H1 (cell line): ENCODE results near the gene NAA20. TPM values are rescaled to one million over a fixed set of nuclear protein-coding genes. Genes with fewer than 3 reads are reported as not detected.

Experiments
- CTCF ChIA-PET: fragments of 300-600 bp; sonication (Branson Sonifier 250); formaldehyde crosslinking; loops from one replicate; lab custom pipeline; 2021; ENCODE audit not compliant: partially characterized antibody; lab: Charles Lee
- POLR2A ChIA-PET: fragments of 300-600 bp; sonication (Branson Sonifier 250); formaldehyde crosslinking; loops from one replicate; lab custom pipeline; 2021; ENCODE audit warnings: inconsistent platforms; ENCODE audit not compliant: partially characterized antibody; lab: Charles Lee
- DNase-seq, 2 experiments: peaks; one replicate each; pipeline versions ENCODE4 v3.0.0 to v3.0.0-alpha.2; 2010 to 2022; ENCODE audit warnings: low spot score in 2 of 2, low read depth in 1 of 2, mixed read lengths in 1 of 2
- FAIRE-seq: peaks from 2 replicates; lab custom pipeline; 2011; peaks lifted over from hg19 to GRCh38; lab: Jason Lieb, UNC
- H2AFZ ChIP-seq: 2 replicates; pipeline ENCODE4 v1.8.1; 2012; ENCODE audit warnings: low read length, inconsistent platforms
- H2AK5ac ChIP-seq: 2 replicates; pipeline ENCODE4 v1.6.1; 2013; ENCODE audit warnings: low read depth, low read length
- H2BK120ac ChIP-seq: replicated peaks from 2 replicates; pipeline ENCODE3; 2013; ENCODE audit warnings: low read depth, low read length, inconsistent platforms
- H2BK12ac ChIP-seq: 2 replicates; pipeline ENCODE4 v1.6.1; 2013; ENCODE audit warnings: low read depth, low read length
- H2BK15ac ChIP-seq: 2 replicates; pipeline ENCODE4 v1.6.1; 2013; ENCODE audit warnings: low read length
- H2BK20ac ChIP-seq: 2 replicates; pipeline ENCODE4 v1.6.1; 2013; ENCODE audit warnings: low read length
- H2BK5ac ChIP-seq: 2 replicates; pipeline ENCODE4 v1.6.1; 2013; ENCODE audit warnings: low read depth, low read length
- H3K14ac ChIP-seq: 2 replicates; pipeline ENCODE4 v1.6.1; 2013; ENCODE audit warnings: inconsistent platforms; ENCODE audit not compliant: insufficient read length
- H3K18ac ChIP-seq: 2 replicates; pipeline ENCODE4 v1.6.1; 2013; ENCODE audit warnings: low read length; ENCODE audit errors: extremely low read depth
- H3K23ac ChIP-seq: 2 replicates; pipeline ENCODE4 v1.6.1; 2013; ENCODE audit warnings: inconsistent platforms; ENCODE audit not compliant: insufficient read length
- H3K23me2 ChIP-seq: 2 replicates; pipeline ENCODE4 v1.6.1; 2013; ENCODE audit warnings: low read depth, low read length
- H3K27ac ChIP-seq: 2 replicates; pipeline ENCODE4 v1.6.1; 2011; ENCODE audit warnings: low read depth, low read length, inconsistent platforms
- H3K27me3 ChIP-seq, 4 experiments: replicated peaks in 1 of 4; 1 replicate in 1 of 4; 2 replicates in 3 of 4; pipeline versions ENCODE4 v1.6.1 to v1.8.1; 2011 to 2013; ENCODE audit warnings: low read length in 3 of 4, mild to moderate bottlenecking in 3 of 4, inconsistent platforms in 2 of 4, mixed read lengths in 2 of 4, moderate library complexity in 1 of 4; ENCODE audit not compliant: control insufficient read depth in 3 of 4, insufficient read depth in 3 of 4; ENCODE audit errors: extremely low read depth in 1 of 4
- H3K36me3 ChIP-seq, 4 experiments: 2 replicates each; pipeline versions ENCODE4 v1.6.1 to v1.8.1; 2011 to 2013; ENCODE audit warnings: mild to moderate bottlenecking in 4 of 4, low read length in 3 of 4, moderate library complexity in 2 of 4, control low read depth in 1 of 4, inconsistent platforms in 1 of 4; ENCODE audit not compliant: insufficient read depth in 4 of 4, control insufficient read depth in 2 of 4
- H3K4ac ChIP-seq: replicated peaks from 2 replicates; pipeline ENCODE3; 2013; ENCODE audit warnings: low read length, low read depth, mixed read lengths, inconsistent platforms; ENCODE audit not compliant: insufficient read length
- H3K4me1 ChIP-seq, 4 experiments: replicated peaks in 1 of 4; 1 replicate in 1 of 4; 2 replicates in 3 of 4; pipeline versions ENCODE4 v1.6.1 to v1.8.1; 2011 to 2013; ENCODE audit warnings: low read length in 3 of 4, inconsistent platforms in 2 of 4, mixed read lengths in 1 of 4; ENCODE audit not compliant: insufficient read depth in 4 of 4, control insufficient read depth in 3 of 4
- H3K4me2 ChIP-seq, 2 experiments: 2 replicates each; pipeline versions ENCODE4 v1.6.1 to v1.8.1; 2011 to 2013; ENCODE audit warnings: low read depth in 2 of 2, low read length in 2 of 2, control low read depth in 1 of 2, inconsistent platforms in 1 of 2, mild to moderate bottlenecking in 1 of 2; ENCODE audit not compliant: insufficient read depth in 1 of 2
- H3K4me3 ChIP-seq, 4 experiments: fragments of 200-600, 300-600 bp in 1 of 4; sonication (generic), shearing (Covaris generic), sonication (Bioruptor Twin) in 1 of 4; 2 replicates each; pipeline versions ENCODE4 v1.5.1 to v1.8.1; 2011 to 2016; ENCODE audit warnings: low read length in 4 of 4, low read depth in 3 of 4, control low read depth in 2 of 4, inconsistent platforms in 2 of 4, mild to moderate bottlenecking in 2 of 4, mixed read lengths in 1 of 4, moderate library complexity in 1 of 4; ENCODE audit not compliant: insufficient read depth in 2 of 4; ENCODE audit errors: extremely low read depth in 1 of 4
- H3K56ac ChIP-seq: replicated peaks from 2 replicates; pipeline ENCODE3; 2013; ENCODE audit warnings: low read depth, mild to moderate bottlenecking, mixed read lengths, low read length, inconsistent platforms; ENCODE audit not compliant: insufficient read length
- H3K79me1 ChIP-seq: 2 replicates; pipeline ENCODE4 v1.6.1; 2013; ENCODE audit warnings: low read depth, low read length, control low read depth
- H3K79me2 ChIP-seq, 2 experiments: 2 replicates each; pipeline versions ENCODE4 v1.6.1 to v1.8.1; 2012 to 2013; ENCODE audit warnings: low read length in 2 of 2, mild to moderate bottlenecking in 2 of 2, inconsistent platforms in 1 of 2; ENCODE audit not compliant: insufficient read depth in 2 of 2, control insufficient read depth in 1 of 2
- H3K9ac ChIP-seq, 4 experiments: replicated peaks in 1 of 4; 1 replicate in 1 of 4; 2 replicates in 3 of 4; pipeline versions ENCODE4 v1.6.1 to v1.8.1; 2011 to 2013; ENCODE audit warnings: low read depth in 3 of 4, low read length in 3 of 4, control low read depth in 2 of 4, mild to moderate bottlenecking in 2 of 4, moderate library complexity in 2 of 4, inconsistent platforms in 1 of 4; ENCODE audit errors: extremely low read depth in 1 of 4
- H3K9me3 ChIP-seq, 2 experiments: 2 replicates each; pipeline versions ENCODE4 v1.6.1 to v1.8.1; 2012 to 2013; ENCODE audit warnings: mild to moderate bottlenecking in 2 of 2, moderate library complexity in 2 of 2, control low read depth in 1 of 2, inconsistent platforms in 1 of 2, low read depth in 1 of 2, low read length in 1 of 2, mixed read lengths in 1 of 2; ENCODE audit not compliant: insufficient read depth in 2 of 2
- H4K20me1 ChIP-seq, 2 experiments: replicated peaks in 1 of 2; 2 replicates each; pipeline versions ENCODE3 to v1.8.1; 2011 to 2013; ENCODE audit warnings: inconsistent platforms in 2 of 2, low read length in 2 of 2, mild to moderate bottlenecking in 1 of 2; ENCODE audit not compliant: insufficient read depth in 2 of 2, control insufficient read depth in 1 of 2
- H4K5ac ChIP-seq: 2 replicates; pipeline ENCODE4 v1.6.1; 2013; ENCODE audit warnings: low read length, low read depth, mixed read lengths, inconsistent platforms; ENCODE audit not compliant: insufficient read length
- H4K8ac ChIP-seq: 2 replicates; pipeline ENCODE4 v1.8.0; 2013; ENCODE audit warnings: mild to moderate bottlenecking, moderate library complexity, low read length, inconsistent platforms; ENCODE audit not compliant: insufficient read depth; ENCODE audit errors: extremely low read depth
- H4K91ac ChIP-seq: replicated peaks from 2 replicates; pipeline ENCODE3; 2013; ENCODE audit warnings: low read length, mixed read lengths, inconsistent platforms; ENCODE audit not compliant: insufficient read length
- BCL11A ChIP-seq, 2 experiments: IDR thresholded peaks; one replicate each; pipeline ENCODE4 v1.6.1; 2011; ENCODE audit warnings: low read depth in 2 of 2, low read length in 2 of 2, mild to moderate bottlenecking in 2 of 2
- BRCA1 ChIP-seq: IDR thresholded peaks from 2 replicates; pipeline ENCODE4 v1.6.1; 2012; ENCODE audit warnings: low read depth, low read length, improper control_type of control experiment
- E2F6 ChIP-seq: IDR thresholded peaks from 2 replicates; pipeline ENCODE4 v1.6.1; 2012; ENCODE audit warnings: inconsistent platforms
- HDAC2 ChIP-seq, 2 experiments: fragments of 300-600 bp in 1 of 2; sonication (generic) in 1 of 2; IDR thresholded peaks; 2 replicates each; pipeline ENCODE4 v1.6.1; 2011 to 2012; ENCODE audit warnings: low read depth in 2 of 2, low read length in 2 of 2, mild to moderate bottlenecking in 2 of 2, moderate library complexity in 2 of 2, borderline replicate concordance in 1 of 2, inconsistent platforms in 1 of 2
- POLR2A ChIP-seq, 2 experiments: IDR thresholded peaks; 1 replicate in 1 of 2; 2 replicates in 1 of 2; pipeline ENCODE4 v1.6.1; 2011; ENCODE audit warnings: low read depth in 2 of 2, low read length in 2 of 2, mild to moderate bottlenecking in 2 of 2; ENCODE audit errors: control extremely low read depth in 1 of 2
- TCF12 ChIP-seq: IDR thresholded peaks from 2 replicates; pipeline ENCODE4 v1.6.1; 2011; ENCODE audit warnings: low read depth, mild to moderate bottlenecking, low read length
- whole genome bisulfite sequencing, 2 experiments: shearing (Covaris generic) in 1 of 2; methylation state at CpG; one replicate each; pipeline versions ENCODE4 v1.1.6 to v1.1.7; 2013 to 2015; ENCODE audit warnings: low lambda C conversion rate in 2 of 2, mixed read lengths in 2 of 2, inconsistent platforms in 1 of 2, low coverage in 1 of 2, missing lambda C conversion rate in 1 of 2; ENCODE audit not compliant: insufficient replicate concordance in 2 of 2, insufficient coverage in 1 of 2, insufficient read length in 1 of 2; ENCODE audit errors: extremely low coverage in 1 of 2, missing lambda C conversion rate in 1 of 2; 5-methylcytosine and 5-hydroxymethylcytosine counted together
- long read RNA-seq, 2 experiments: library from RNA in 1 of 2; library from capped mRNA in 1 of 2; stranded (forward); transcript quantifications; one replicate each; pipeline ENCODE4 v2.0.0, GENCODE V29; 2021; ENCODE audit warnings: inconsistent platforms in 1 of 2
- polyA minus RNA-seq, 3 experiments: library from RNA; depleted of rRNA, polyadenylated mRNA; stranded (reverse); fragments of >200 nt; gene quantifications; 1 replicate in 2 of 3; 2 replicates in 1 of 3; pipeline ENCODE4 v1.2.3, GENCODE V29; 2011
- polyA plus RNA-seq, 7 experiments: library from polyadenylated mRNA; depleted of rRNA in 3 of 7; stranded (reverse) in 5 of 7; unstranded in 2 of 7; fragments of >200 nt in 5 of 7; fragments of 200-250 nt in 2 of 7; gene quantifications; 1 replicate in 5 of 7; 2 replicates in 1 of 7; 4 replicates in 1 of 7; pipeline versions ENCODE4 v1.2.1 to v1.2.3, GENCODE V29; 2011 to 2013; ENCODE audit warnings: missing spikeins in 2 of 7, mixed read lengths in 2 of 7
- total RNA-seq: library from RNA; stranded (reverse); fragmentation: NEBNext Ultra II Directional; extraction: Animal tissue kit (Norgen Biotek cat#: 25700); gene quantifications from 2 replicates; pipeline ENCODE4 v1.2.1, GENCODE V29; 2021

NAA20 gene
- 39.1 and 41.1 TPM in 2 replicates for total RNA-seq
- polyA plus RNA-seq (2011; rRNA removed), result 15.8 and 21.9 TPM in 2 replicates
- 27.0 TPM for polyA plus RNA-seq (2011; cell fraction: cytosol; rRNA removed)
- 8.5 TPM for polyA plus RNA-seq (2011; cell fraction: nucleus; rRNA removed)
- polyA plus RNA-seq (2012, experiment 1 of 2), result 25.5 to 39.8 TPM (median 27.2 TPM) in 4 replicates
- polyA plus RNA-seq (2012, experiment 2 of 2), result 17.5 TPM
- polyA plus RNA-seq (2013, experiment 1 of 2), result 31.9 TPM
- 35.1 TPM for polyA plus RNA-seq (2013, experiment 2 of 2)
- polyA minus RNA-seq (2011; rRNA and poly(A)+ RNA removed), result 10.4 and 12.2 TPM in 2 replicates
- 10.7 TPM for polyA minus RNA-seq (2011; cell fraction: cytosol; rRNA and poly(A)+ RNA removed)
- polyA minus RNA-seq (2011; cell fraction: nucleus; rRNA and poly(A)+ RNA removed), result 15.3 TPM
- long read RNA-seq, experiment 1, transcript NAA20-202 (6 exons, 1,260 nt), result major isoform, 29 of 51 reads
- long read RNA-seq, experiment 1, partial matches to known transcripts, result 9 of 51 reads
- long read RNA-seq, experiment 1, other reads (novel, unspliced or antisense), result 9 of 51 reads
- long read RNA-seq, experiment 2, transcript NAA20-202 (6 exons, 1,260 nt), result major isoform, 130 of 138 reads
- long read RNA-seq, experiment 2, partial matches to known transcripts, result 4 of 138 reads
- long read RNA-seq, experiment 2, other reads (novel, unspliced or antisense), result 4 of 138 reads

DNA sequence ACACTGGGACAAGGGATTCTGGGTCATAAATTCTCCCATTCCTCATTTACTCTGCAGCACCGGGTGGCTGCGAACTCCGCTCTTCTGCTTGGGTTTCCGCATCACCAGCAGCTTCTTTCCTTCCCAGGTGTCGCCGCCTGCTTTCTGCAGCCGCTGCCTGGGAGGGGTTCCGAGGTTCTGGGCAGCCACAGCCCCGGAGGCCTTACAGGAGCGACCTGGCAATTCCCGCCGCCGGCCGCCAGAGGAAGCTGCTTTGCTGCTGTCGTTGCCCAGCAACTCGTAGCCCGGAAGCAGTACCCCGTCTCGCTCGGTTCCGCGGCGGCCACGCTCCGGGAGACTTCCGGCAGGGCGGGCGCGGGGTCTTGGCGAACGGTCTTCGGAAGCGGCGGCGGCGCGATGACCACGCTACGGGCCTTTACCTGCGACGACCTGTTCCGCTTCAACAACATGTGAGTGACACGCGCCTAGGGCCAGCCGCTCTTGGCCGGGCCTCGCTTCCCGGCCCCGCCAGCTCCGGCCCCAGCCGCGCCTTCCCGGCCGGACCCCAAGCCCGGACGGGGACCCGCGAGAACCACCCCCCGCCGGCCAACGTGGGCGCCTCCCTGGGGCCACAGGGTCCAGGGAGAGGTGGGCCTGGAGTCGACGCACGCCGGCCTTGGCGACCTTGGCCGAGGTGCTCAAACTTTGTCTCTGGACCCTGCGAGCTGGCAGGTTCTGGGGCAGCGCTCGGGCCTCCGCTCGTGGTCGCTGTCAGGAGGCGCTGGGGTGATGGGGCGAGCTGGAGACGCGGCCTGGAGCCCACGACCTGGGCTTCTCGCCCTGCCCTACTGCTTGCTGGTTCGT is at the start of gene NAA20:
TSS of gene NAA20 (plus strand) at position 362 of the 843 bp plus-strand sequence. CDS start at position 397, 35 bp downstream.
- Histone ChIP-seq H3K23ac (no peak within 1 kb of the TSS), H3K9me3 (no peaks in the 10 kb centered on the region), H3K4me3 (peak within 1 kb of the TSS; percentile 70 to 94 (median 76)), H2BK20ac (no peak within 1 kb of the TSS), H4K91ac (no peak within 1 kb of the TSS), H3K14ac (no peak within 1 kb of the TSS), H4K8ac (no peak within 1 kb of the TSS), H2BK15ac (no peak within 1 kb of the TSS), H2BK120ac (no peak within 1 kb of the TSS), H4K5ac (no peak within 1 kb of the TSS), H4K20me1 (peaks cover 0 to 6% of the 10 kb centered on the region in 2 experiments), H3K27ac (0 out of 2 replicates have a peak within 1 kb of the TSS, but pooled peaks have one; percentile 53), H3K23me2 (no peaks in the 10 kb centered on the region; the same call in 1 of the 2 replicates), H2BK5ac (no peak within 1 kb of the TSS), H2BK12ac (no peak within 1 kb of the TSS), H3K27me3 (no peaks in the 10 kb centered on the region), H2AFZ (peak within 1 kb of the TSS; percentile 80; the same call in 1 of the 2 replicates), H3K79me1 (peaks cover 29% of the 10 kb centered on the region), H3K4me1 (peaks cover 0 to 7% (median 2%) of the 10 kb centered on the region in 4 experiments; a peak in 3 of 7 replicates), H3K56ac (no peak within 1 kb of the TSS), H2AK5ac (0 out of 2 replicates have a peak within 1 kb of the TSS, but pooled peaks have one; percentile 24), H3K79me2 (peaks cover 13 to 47% of the 10 kb centered on the region in 2 experiments), H3K9ac (peak within 1 kb of the TSS; percentile 51 to 84 (median 77)), H3K18ac (no peak within 1 kb of the TSS), H3K4me2 (peak within 1 kb of the TSS; percentile 92 to 94), H3K4ac (peak within 1 kb of the TSS; percentile 6), H3K36me3 (no peaks in the 10 kb centered on the region)
- peak; percentile 89 to 94 for DNase-seq
- WGBS, 2 experiments, result 2% methylated on average over 80 of the region's 81 CpGs; no CpG with 5 or more reads in 1 of the 2 experiments
- FAIRE-seq, result no peak
- ChIA-PET CTCF (interaction anchor here (0.6 to 1.9 kb wide), 9 partner anchors 11 to 242 kb away, joined by 3 to 5 read pairs (median 3); no protein-coding TSS in a partner anchor), POLR2A (interaction anchor here (0.7 to 3.7 kb wide), 4 partner anchors 9 to 1406 kb away, joined by 3 to 14 read pairs (median 3); no protein-coding TSS in a partner anchor)
- TF ChIP-seq POLR2A (IDR thresholded peaks at IDR 0.05; ENCODE audit: control extremely low read depth in 1 of 2, low read depth in 2 of 2, low read length in 2 of 2) (peak in 1 of 2 experiments; percentile 36; a peak in 1 of 3 replicates), E2F6 (peak; percentile 91), TCF12 (0 out of 2 replicates have a peak, but pooled peaks have one; percentile 6), BRCA1 (0 out of 2 replicates have a peak, but pooled peaks have one; percentile 15), BCL11A (IDR thresholded peaks at IDR 0.05; ENCODE audit: low read depth in 2 of 2, low read length in 2 of 2) (no peak), HDAC2 (IDR thresholded peaks at IDR 0.05; ENCODE audit: borderline replicate concordance in 1 of 2, low read depth in 2 of 2, low read length in 2 of 2) (0 out of 4 replicates have a peak, but pooled peaks of 1 of the 2 experiments have one; percentile 53)
